Measurements from ENCODE around the gene DPP9. TPM values are rescaled to one million over a fixed set of nuclear protein-coding genes. Genes with fewer than 3 reads are reported as not detected.
A peak's percentile ranks its signal among the peaks of the same experiment; 100 is the strongest.

DPP9 gene
- total and polyA plus RNA-seq, 2 of the 13 experiments (the other 11 are each of a cell fraction or from before 2014, with no cell fraction given) = 8.4 to 25.8 TPM

GRCh38 chr19:4732680-4733114, 9.1 kb upstream of the DPP9 start (continued):
- peak; percentile 30; the same call in 1 of the 2 replicates for TF ChIP-seq HCFC1 (IDR thresholded peaks at IDR 0.05; ENCODE audit: low read depth, low read length)
- TF ChIP-seq MXD4 (CRISPR knock-in tag; IDR thresholded peaks at IDR 0.05) = 0 out of 2 replicates have a peak, but pooled peaks have one; percentile 51
- TF ChIP-seq STAG1 (CRISPR knock-in tag; IDR thresholded peaks at IDR 0.05) = peak; percentile 89
- TF ChIP-seq ZNF558 (CRISPR knock-in tag; IDR thresholded peaks at IDR 0.05; ENCODE audit: borderline replicate concordance) = no peak
- no peak for TF ChIP-seq ZNF24 (IDR thresholded peaks at IDR 0.05)
- TF ChIP-seq HNRNPLL (IDR thresholded peaks at IDR 0.05; ENCODE audit: low read depth, low read length, poor library complexity, severe bottlenecking) = no peak
- no peak for TF ChIP-seq ZNF691 (CRISPR knock-in tag; IDR thresholded peaks at IDR 0.05; ENCODE audit: borderline replicate concordance, low read depth)
- peak; percentile 24; the same call in 1 of the 2 replicates for TF ChIP-seq SAP130 (CRISPR knock-in tag; IDR thresholded peaks at IDR 0.05; ENCODE audit: low read depth)
- TF ChIP-seq ZBTB34 (CRISPR knock-in tag; IDR thresholded peaks at IDR 0.05) = no peak
- peak; percentile 45; the same call in 1 of the 2 replicates for TF ChIP-seq PATZ1 (CRISPR knock-in tag; IDR thresholded peaks at IDR 0.05)
- TF ChIP-seq ZBTB33 (CRISPR knock-in tag; IDR thresholded peaks at IDR 0.05) = peak; percentile 7; the same call in 1 of the 2 replicates
- TF ChIP-seq FOXA3 (CRISPR knock-in tag; IDR thresholded peaks at IDR 0.05) = peak; percentile 40; the same call in 1 of the 2 replicates
- peak; percentile 39; the same call in 1 of the 2 replicates for TF ChIP-seq ZNF143 (CRISPR knock-in tag; IDR thresholded peaks at IDR 0.05)
- no peak for TF ChIP-seq ZNF432 (CRISPR knock-in tag; IDR thresholded peaks at IDR 0.05; ENCODE audit: borderline replicate concordance)
- TF ChIP-seq HNF1B (CRISPR knock-in tag; IDR thresholded peaks at IDR 0.05) = 0 out of 2 replicates have a peak, but pooled peaks have one; percentile 23
- TF ChIP-seq RAD21 (CRISPR knock-in tag; IDR thresholded peaks at IDR 0.05) = peak; percentile 82
- TF ChIP-seq SPEN (CRISPR knock-in tag; IDR thresholded peaks at IDR 0.05; ENCODE audit: low read depth) = no peak
- TF ChIP-seq FOXO4 (CRISPR knock-in tag; conservative IDR thresholded peaks at IDR 0.05) = no peak
- 0 out of 2 replicates have a peak, but pooled peaks have one; percentile 30 for TF ChIP-seq ZGPAT (CRISPR knock-in tag; IDR thresholded peaks at IDR 0.05)
